ENCODE data around the gene RAX.

RAX gene

DNA sequence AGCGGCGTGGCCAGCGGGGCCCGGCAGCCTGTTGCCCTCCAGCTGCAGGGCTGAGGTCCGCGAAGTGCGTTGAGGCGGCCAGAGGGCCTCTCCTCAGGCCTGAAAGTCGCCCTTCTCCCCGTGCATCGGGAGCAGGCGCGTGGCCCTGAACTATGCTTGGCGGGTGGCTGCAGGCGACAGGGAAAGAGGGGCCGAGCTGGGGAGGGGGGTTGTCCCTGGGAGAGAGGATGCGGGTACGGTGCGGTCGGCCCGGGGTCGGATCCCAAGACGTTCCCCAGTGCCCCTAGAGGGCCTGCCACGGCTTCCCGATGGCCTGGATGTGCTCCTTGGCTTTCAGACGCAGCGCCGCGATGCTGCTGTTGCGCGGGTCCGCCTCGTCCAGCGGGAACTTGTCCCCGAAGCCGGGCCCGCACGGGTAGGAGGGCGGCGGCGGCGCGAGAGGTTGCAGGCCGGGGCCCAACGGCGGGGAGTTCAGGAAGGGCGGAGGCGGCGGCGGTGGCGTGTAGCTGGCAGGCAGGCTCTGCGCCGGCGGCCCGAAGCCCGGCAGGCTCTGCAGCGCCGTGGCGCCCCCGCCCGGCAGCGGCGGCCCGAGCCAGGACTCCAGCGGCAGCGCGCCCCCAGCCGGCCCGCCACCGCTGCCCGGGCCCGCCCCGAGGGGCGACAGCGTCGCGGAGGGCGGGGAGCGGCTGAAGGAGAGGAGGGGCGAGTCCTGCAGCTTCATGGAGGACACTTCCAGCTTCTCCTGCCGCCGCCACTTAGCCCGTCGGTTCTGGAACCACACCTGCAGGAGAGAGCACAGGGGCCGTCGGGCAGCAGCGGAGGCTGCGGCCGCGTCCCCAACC lies 4.3 kb downstream of the RAX start:
- TF ChIP-seq, protein P1, sequence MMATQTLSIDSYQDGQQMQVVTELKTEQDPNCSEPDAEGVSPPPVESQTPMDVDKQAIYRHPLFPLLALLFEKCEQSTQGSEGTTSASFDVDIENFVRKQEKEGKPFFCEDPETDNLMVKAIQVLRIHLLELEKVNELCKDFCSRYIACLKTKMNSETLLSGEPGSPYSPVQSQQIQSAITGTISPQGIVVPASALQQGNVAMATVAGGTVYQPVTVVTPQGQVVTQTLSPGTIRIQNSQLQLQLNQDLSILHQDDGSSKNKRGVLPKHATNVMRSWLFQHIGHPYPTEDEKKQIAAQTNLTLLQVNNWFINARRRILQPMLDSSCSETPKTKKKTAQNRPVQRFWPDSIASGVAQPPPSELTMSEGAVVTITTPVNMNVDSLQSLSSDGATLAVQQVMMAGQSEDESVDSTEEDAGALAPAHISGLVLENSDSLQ (IDR thresholded peaks at IDR 0.05), result no peak
- ChIA-PET POLR2A (interaction anchor here (2.8 kb wide), 1 partner anchor 11 kb away, joined by 10 read pairs; no protein-coding TSS in a partner anchor), CTCF (interaction anchor here (1.6 kb wide), 1 partner anchor 10 kb away, joined by 3 read pairs; no protein-coding TSS in a partner anchor)
- peak; percentile 55 for DNase-seq (ENCODE audit: extremely low spot score)

DNA sequence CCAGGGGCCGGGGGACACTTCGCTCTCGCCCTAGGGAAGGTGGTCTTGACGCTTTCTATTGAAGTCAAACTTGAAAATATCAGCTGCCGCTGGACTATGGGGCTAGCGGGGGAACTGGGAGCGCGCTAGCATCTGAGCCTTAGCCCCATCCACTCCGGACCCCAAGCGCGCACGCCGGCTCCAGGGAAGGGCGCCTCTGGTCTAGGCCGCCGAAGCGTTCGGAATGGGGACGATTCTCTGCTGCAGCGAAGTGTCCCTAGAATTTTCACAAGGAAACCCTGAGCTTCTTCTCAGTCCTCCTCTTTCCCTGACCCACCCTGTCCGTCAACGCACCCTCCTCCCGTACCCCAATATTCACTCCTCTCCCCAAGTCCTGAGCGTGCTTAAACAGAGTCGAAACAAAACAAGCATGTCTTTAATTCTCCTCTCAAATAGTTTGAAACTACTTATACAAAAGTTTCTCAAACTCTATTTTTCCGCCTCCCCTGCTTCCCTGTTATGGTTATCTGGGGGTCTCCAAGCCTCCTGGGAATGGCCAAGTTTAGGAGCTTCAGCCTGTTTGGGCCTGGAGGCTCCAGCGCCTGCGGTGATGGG lies 5.0 kb downstream of the RAX start:
- no peak for DNase-seq (ENCODE audit: extremely low spot score)
- no peak for TF ChIP-seq FOXK2 (IDR thresholded peaks at IDR 0.05)
- TF ChIP-seq CTBP1 (IDR thresholded peaks at IDR 0.05; ENCODE audit: borderline replicate concordance), result no peak
- TF ChIP-seq BHLHE40 (IDR thresholded peaks at IDR 0.05; ENCODE audit: borderline replicate concordance), result no peak
- no peak for TF ChIP-seq SUZ12 (IDR thresholded peaks at IDR 0.05)
- TF ChIP-seq, protein P1 (IDR thresholded peaks at IDR 0.05), result no peak
- TF ChIP-seq ELF4 (IDR thresholded peaks at IDR 0.05), result no peak
- TF ChIP-seq FOXM1 (IDR thresholded peaks at IDR 0.05; ENCODE audit: borderline replicate concordance), result no peak
- TF ChIP-seq SP1 (IDR thresholded peaks at IDR 0.05), result no peak
- no peak for TF ChIP-seq TARDBP (IDR thresholded peaks at IDR 0.05)
- TF ChIP-seq HDGF (IDR thresholded peaks at IDR 0.05; ENCODE audit: borderline replicate concordance), result no peak
- no peak for TF ChIP-seq LEF1 (IDR thresholded peaks at IDR 0.05; ENCODE audit: borderline replicate concordance)
- TF ChIP-seq ARNT (IDR thresholded peaks at IDR 0.05), result no peak
- no peak for TF ChIP-seq FOXA1 (IDR thresholded peaks at IDR 0.05)
- TF ChIP-seq L3MBTL2 (conservative IDR thresholded peaks at IDR 0.05), result no peak
- TF ChIP-seq ZNF384 (IDR thresholded peaks at IDR 0.05), result no peak
- TF ChIP-seq NFRKB (IDR thresholded peaks at IDR 0.05), result no peak
- ChIA-PET CTCF (no interaction called here), POLR2A (interaction anchor here (2.8 kb wide), 1 partner anchor 12 kb away, joined by 10 read pairs; no protein-coding TSS in a partner anchor)

DNA sequence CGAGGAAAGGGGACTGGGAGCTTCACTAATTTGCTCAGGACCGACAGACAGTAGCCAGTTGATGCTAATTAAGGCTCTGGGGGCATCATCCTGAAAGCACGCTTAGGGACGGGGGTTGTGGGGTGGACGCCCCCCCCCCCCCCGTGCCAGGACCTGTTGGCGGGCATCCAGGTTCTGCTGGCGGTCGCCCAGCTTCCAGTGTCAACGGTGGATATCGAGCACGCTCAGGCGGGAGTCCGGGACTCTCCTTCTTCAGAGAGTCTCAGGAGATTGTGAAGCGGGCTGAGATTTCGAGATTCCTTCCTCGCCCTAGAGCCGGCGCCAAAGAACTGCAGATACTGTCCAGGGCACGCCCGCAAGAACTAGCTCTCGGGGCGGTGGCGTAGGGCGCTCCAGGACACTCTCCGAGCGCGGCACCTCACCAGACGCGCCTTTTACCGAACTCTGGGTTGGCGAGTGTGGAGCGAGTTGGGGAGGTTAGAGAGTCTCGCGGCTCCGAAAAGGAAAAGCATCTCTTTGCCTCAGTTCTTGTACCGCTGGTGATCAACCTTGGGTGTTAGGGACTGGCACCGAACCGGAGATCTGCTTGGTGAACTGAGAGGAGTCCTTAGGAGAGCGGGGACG lies 5.6 kb downstream of the RAX start:
- no peak for TF ChIP-seq TARDBP (IDR thresholded peaks at IDR 0.05)
- TF ChIP-seq SUZ12 (IDR thresholded peaks at IDR 0.05), result no peak
- no peak for TF ChIP-seq ARNT (IDR thresholded peaks at IDR 0.05)
- TF ChIP-seq BHLHE40 (IDR thresholded peaks at IDR 0.05; ENCODE audit: borderline replicate concordance), result no peak
- no peak for TF ChIP-seq NFRKB (IDR thresholded peaks at IDR 0.05)
- POLR2A ChIA-PET, result interaction anchor here (2.8 kb wide), 1 partner anchor 12 kb away, joined by 10 read pairs; no protein-coding TSS in a partner anchor
- no peak for DNase-seq (ENCODE audit: extremely low spot score)
- CTCF ChIA-PET, result interaction anchor here (1.0 kb wide), 1 partner anchor 19 kb away, joined by 3 read pairs; no protein-coding TSS in a partner anchor

DNA sequence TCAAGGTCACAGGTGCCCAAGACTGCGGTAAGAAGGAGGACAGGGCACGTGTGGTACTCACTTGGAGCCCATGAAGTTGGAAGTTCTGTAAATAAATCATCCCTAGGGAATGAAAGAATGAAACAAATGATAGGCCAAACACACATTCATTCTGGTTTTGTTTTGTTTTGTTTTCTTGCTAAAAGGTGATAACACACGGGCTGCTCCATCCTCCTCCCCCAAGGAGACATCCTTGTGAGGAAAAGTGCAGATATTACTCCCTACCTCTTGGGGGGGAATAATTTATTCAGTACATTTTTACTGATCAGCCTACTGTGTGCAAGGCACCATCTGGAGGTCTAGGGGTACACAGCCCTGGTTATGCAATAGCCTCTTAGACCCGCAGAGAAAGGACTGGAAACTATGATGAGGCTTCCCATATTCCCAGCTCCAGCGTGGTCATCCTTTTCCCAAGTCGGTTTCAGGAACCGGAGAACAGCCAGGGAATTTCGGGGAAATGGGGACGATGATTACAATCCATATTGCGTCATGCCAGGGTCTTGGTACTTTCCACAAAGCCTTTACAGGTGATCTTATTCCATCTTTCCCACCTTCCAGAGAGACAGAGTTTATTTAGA lies 6.3 kb downstream of the RAX start:
- DNase-seq (ENCODE audit: extremely low spot score), result no peak
- ChIA-PET CTCF (interaction anchor here (0.6 to 1.0 kb wide), 3 partner anchors 18 to 729 kb away, joined by 3 to 4 read pairs (median 3); no protein-coding TSS in a partner anchor), POLR2A (no interaction called here)
- TF ChIP-seq L3MBTL2 (conservative IDR thresholded peaks at IDR 0.05) (no peak), ELF4 (IDR thresholded peaks at IDR 0.05) (no peak), FOXA1 (IDR thresholded peaks at IDR 0.05) (no peak), LEF1 (IDR thresholded peaks at IDR 0.05; ENCODE audit: borderline replicate concordance) (no peak), CTBP1 (IDR thresholded peaks at IDR 0.05; ENCODE audit: borderline replicate concordance) (no peak), TARDBP (IDR thresholded peaks at IDR 0.05) (no peak), ZNF384 (IDR thresholded peaks at IDR 0.05) (no peak), ARNT (IDR thresholded peaks at IDR 0.05) (no peak), HDGF (IDR thresholded peaks at IDR 0.05; ENCODE audit: borderline replicate concordance) (no peak), SP1 (IDR thresholded peaks at IDR 0.05) (no peak)
- TF ChIP-seq, protein P1 (IDR thresholded peaks at IDR 0.05), result no peak

- CTCF ChIA-PET, result interaction anchor here (0.6 to 1.0 kb wide), 3 partner anchors 18 to 729 kb away, joined by 3 to 4 read pairs (median 3); no protein-coding TSS in a partner anchor
- no peak for DNase-seq (ENCODE audit: extremely low spot score)
- POLR2A ChIA-PET, result no interaction called here
These were observed 6.8 kb downstream of the RAX start for GRCh38 chr18:59266459-59266858.

More at GRCh38 chr18:59266459-59266858, 6.8 kb downstream of the RAX start:
- no peak for TF ChIP-seq ARNT (IDR thresholded peaks at IDR 0.05)
- TF ChIP-seq NFRKB (IDR thresholded peaks at IDR 0.05), result no peak
- TF ChIP-seq, protein P1 (IDR thresholded peaks at IDR 0.05), result no peak
- TF ChIP-seq LEF1 (IDR thresholded peaks at IDR 0.05; ENCODE audit: borderline replicate concordance), result no peak
- TF ChIP-seq SP1 (IDR thresholded peaks at IDR 0.05), result no peak
- no peak for TF ChIP-seq FOXK2 (IDR thresholded peaks at IDR 0.05)
- TF ChIP-seq CTBP1 (IDR thresholded peaks at IDR 0.05; ENCODE audit: borderline replicate concordance), result no peak
- no peak for TF ChIP-seq ZNF384 (IDR thresholded peaks at IDR 0.05)

Measured in HEK293T (cell line).